ENCODE measurements around the gene EML1.

EML1 gene

GRCh38 chr14:99779751-99780150 is 13.5 kb upstream of the EML1 start:
- DNase-seq (ENCODE audit: low read depth in 2 of 2), result no peak

GRCh38 chr14:99780690-99781089 is 12.5 kb upstream of the EML1 start:
- DNase-seq (ENCODE audit: low read depth in 2 of 2), result no peak

GRCh38 chr14:99781091-99781490 is 12.1 kb upstream of the EML1 start:
- DNase-seq (ENCODE audit: low read depth in 2 of 2), result no peak

GRCh38 chr14:99781853-99782610 is 11.2 kb upstream of the EML1 start:
- DNase-seq (ENCODE audit: low read depth in 2 of 2), result no peak

- no peak for DNase-seq (ENCODE audit: low read depth in 2 of 2)
These were observed 8.7 kb upstream of the EML1 start for GRCh38 chr14:99784508-99784907.

- DNase-seq (ENCODE audit: low read depth in 2 of 2), result no peak
These were observed 7.8 kb upstream of the EML1 start for GRCh38 chr14:99785426-99785825.

GRCh38 chr14:99786511-99786989 is 6.7 kb upstream of the EML1 start:
- no peak for DNase-seq (ENCODE audit: low read depth in 2 of 2)

GRCh38 chr14:99788713-99789112 is 4.5 kb upstream of the EML1 start:
- DNase-seq (ENCODE audit: low read depth in 2 of 2), result no peak

- DNase-seq (ENCODE audit: low read depth in 2 of 2), result no peak
These were observed 3.6 kb upstream of the EML1 start for GRCh38 chr14:99789581-99789980.

- DNase-seq (ENCODE audit: low read depth in 2 of 2), result no peak
These were observed 2.8 kb upstream of the EML1 start for GRCh38 chr14:99790201-99790977.

- no peak for DNase-seq (ENCODE audit: low read depth in 2 of 2)
These were observed 2.2 kb upstream of the EML1 start for GRCh38 chr14:99790978-99791376.

GRCh38 chr14:99791476-99792209 is 1.6 kb upstream of the EML1 start:
- DNase-seq (ENCODE audit: low read depth in 2 of 2), result no peak

- DNase-seq (ENCODE audit: low read depth in 2 of 2), result no peak
These were observed 1.0 kb upstream of the EML1 start for GRCh38 chr14:99792210-99792535.

GRCh38 chr14:99792551-99793212 is 531 bp upstream of the EML1 start:
- DNase-seq (ENCODE audit: low read depth in 2 of 2), result no peak

GRCh38 chr14:99794151-99794780 is 1.1 kb downstream of the EML1 start:
- DNase-seq (ENCODE audit: low read depth in 2 of 2), result no peak

GRCh38 chr14:99795046-99795445 is 1.8 kb downstream of the EML1 start:
- DNase-seq (ENCODE audit: low read depth in 2 of 2), result no peak

GRCh38 chr14:99797231-99797630 is 4.0 kb downstream of the EML1 start:
- DNase-seq (ENCODE audit: low read depth in 2 of 2), result no peak

GRCh38 chr14:99800781-99801180 is 7.6 kb downstream of the EML1 start:
- no peak for DNase-seq (ENCODE audit: low read depth in 2 of 2)

GRCh38 chr14:99802301-99803105 is 9.3 kb downstream of the EML1 start:
- DNase-seq (ENCODE audit: low read depth in 2 of 2), result no peak

GRCh38 chr14:99803106-99803775 is 10.0 kb downstream of the EML1 start:
- DNase-seq (ENCODE audit: low read depth in 2 of 2), result no peak
